Skeletal muscle cell (primary cell): Measurements from ENCODE around the gene CHAF1A.

ENCODE experiments used
- DNase-seq: peaks from one replicate; pipeline ENCODE4 v3.0.0-alpha.2; 2010; ENCODE audit warnings: low read depth
- H3K4me3 ChIP-seq: 2 replicates; pipeline ENCODE4 v1.5.1; 2011; ENCODE audit warnings: low read depth, mild to moderate bottlenecking, control low read depth, low read length, moderate library complexity

The CHAF1A gene

DNA sequence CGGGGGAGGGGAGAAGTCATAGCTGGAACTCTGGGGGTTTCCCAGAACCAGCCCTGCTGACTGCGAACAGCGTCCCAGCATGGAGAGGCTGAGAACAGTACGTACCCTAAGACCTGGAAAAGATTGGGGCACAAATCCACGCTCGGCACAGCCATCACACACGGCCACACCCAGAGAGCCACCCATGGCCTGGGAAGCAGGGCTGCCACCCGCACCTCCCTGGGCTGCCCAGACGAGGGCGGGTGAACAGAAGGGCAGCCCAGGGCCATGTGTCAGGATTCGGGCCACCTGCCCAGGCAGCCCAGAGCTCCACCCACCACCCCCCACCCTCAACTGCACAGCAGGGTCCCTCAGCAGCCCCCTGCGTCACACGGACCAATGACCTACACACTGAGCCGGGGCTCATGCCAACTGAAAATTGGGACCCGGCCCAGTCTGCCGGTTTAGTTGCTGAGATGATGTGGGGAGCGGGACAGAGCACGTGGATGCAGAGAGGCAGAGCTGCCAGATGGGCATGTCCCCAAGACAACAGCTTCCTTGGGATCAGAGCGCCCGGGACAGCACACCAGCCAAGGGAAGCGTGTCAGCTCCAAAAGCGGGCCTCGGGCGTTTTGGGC lies 46.7 kb downstream of the CHAF1A start:
- H3K4me3 ChIP-seq = no peak overlapping the region
- no peak for DNase-seq

DNA sequence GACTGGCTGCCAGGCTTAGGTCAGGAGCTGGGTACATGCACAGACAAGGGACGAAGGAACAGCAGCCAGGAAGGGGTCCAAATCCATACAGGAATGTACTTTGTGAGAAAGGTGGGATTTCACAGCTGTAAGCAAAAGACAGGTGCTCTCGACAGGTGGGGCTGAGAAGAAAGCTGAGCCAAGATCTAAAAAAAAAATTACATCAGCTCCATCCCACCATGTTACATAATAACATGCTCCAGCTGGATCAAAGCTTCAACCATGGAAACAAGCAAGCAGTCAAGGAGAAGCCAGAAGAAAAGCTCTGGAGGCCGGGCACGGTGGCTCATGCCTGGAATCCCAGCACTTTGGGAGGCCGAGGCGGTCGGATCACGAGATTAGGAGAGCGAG lies 47.2 kb downstream of the CHAF1A start:
- H3K4me3 ChIP-seq = no peak overlapping the region
- no peak for DNase-seq

DNA sequence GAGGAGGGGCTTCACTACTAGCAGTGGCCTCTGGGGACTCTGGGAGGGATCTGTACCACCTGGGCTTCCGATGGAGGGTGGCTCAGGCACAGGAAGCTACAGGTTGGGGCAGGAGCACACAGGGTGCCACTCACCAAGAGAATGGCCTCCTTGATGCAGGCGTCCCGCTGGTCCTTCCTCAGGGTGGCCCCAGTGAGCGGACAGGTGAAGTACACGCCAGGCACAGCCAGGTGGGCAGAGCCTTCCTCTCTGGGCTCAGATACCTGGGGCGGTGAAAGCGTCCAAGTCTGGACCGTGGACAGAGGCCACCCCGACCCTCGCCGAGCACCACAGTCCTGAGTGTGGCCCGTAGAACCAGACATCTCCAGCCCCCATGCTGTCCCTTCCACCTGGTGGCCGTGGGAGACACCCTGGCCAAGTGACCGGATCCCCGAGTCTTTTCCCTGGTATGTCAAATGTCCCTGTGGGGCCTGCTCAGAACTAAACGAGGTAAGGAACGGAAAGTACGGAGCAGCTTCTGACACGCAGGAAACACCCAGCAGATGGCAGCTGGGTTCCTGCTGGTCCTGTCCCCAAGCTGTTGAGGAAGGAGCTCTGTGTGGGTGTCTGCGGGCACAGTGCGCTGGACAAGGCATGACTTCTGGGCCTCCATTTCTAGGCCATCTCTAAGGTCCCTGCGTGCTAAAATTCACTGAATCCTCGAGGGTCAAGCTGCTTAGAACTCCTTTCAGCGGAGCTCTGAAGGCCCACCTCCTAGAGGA lies 50.0 kb downstream of the CHAF1A start:
- no peak for DNase-seq
- no peak overlapping the region for H3K4me3 ChIP-seq

DNA sequence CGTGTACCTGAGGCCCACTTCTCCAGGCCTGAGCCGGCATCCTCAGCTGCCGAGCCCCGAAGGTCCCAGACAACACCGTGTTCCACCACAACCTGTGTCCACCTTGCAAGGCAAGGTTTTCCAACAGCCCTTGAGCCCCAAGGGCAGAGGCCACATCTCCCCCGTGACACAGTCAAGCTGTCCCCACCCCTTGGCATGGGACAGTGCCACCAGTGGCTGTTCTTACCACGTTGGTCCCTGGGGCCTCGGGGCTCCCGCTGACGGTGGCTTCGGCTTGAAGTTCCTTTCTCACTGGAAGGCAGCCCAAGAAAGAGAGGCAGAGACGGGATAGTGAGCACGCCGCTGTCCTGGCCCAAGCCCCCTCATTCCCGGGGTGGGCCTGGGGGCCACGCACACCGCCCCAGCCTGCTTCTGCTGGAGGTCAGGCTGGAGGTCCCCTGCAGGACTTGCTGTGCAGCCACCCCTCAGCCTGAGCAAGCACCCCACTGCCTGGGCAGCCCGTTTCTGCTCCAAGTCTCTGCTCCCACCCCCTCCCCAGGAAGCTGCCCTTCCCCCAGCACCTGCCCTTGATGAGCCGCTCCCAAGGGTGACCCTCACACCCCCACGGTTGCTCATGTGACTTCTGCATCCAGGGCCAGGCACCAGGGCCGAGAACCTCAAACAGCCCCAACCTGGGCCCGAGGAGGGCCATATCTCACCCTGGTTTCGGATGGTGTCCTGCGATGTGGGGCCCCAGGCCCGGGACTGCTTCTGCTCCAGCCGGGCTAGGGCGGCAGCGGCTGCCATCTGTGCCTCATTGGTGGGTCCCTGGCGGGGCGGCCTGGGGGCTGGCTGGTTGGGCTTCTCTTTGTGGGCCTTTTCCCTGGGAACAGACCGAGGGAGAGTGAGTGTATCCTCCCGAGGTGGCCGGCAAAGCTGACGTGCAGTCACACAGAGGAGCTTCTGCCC lies 51.1 kb downstream of the CHAF1A start:
- no peak overlapping the region for H3K4me3 ChIP-seq
- DNase-seq = no peak

DNA sequence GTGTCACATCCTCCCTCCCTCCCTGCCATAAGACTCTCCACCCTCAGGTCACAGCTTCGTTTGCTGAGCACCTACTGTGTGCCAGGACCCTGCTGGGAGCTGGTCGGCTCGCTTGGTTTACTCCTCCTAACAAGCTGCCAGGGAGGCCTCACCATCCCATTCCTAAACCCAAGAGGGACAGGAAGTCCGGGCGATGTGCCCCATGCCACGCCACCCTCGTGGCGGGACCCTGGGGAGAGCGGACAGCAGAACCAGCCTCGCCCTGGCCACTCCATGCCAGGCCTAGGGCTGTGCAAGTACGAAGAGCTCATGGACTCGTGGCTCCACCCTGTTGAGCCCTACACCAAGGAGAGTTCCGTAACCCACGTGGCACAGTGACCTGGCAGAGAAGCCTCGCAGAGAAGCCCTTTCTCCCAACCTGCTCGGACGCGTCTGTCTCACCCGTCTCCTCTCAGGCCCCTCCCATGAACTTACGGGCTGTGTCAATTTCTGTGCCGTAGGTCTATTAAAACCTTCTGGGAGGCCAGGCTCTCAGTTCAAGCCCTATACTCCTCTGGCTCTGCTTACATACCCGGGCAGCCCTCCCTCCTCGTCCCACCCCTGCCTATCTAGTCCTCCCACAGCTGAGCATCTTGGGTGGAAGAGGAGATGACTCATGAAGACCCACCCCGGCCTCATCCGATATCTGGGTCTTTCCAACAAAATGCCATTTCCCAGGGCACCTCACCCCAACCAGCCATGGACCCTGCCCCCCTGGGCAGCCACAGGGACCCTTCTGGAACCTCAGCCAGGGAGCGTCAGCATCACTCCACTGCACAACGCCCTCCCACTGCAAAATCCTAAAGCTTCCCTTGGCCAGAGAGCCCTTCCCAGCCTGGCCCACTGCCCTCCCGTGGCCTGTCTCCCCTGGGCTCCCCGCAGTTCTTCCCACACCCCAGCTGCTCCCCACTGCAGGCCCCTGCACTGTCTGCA lies 52.6 kb downstream of the CHAF1A start:
- peak; percentile 57 for DNase-seq
- H3K4me3 ChIP-seq = peak overlapping the region; percentile 89

DNA sequence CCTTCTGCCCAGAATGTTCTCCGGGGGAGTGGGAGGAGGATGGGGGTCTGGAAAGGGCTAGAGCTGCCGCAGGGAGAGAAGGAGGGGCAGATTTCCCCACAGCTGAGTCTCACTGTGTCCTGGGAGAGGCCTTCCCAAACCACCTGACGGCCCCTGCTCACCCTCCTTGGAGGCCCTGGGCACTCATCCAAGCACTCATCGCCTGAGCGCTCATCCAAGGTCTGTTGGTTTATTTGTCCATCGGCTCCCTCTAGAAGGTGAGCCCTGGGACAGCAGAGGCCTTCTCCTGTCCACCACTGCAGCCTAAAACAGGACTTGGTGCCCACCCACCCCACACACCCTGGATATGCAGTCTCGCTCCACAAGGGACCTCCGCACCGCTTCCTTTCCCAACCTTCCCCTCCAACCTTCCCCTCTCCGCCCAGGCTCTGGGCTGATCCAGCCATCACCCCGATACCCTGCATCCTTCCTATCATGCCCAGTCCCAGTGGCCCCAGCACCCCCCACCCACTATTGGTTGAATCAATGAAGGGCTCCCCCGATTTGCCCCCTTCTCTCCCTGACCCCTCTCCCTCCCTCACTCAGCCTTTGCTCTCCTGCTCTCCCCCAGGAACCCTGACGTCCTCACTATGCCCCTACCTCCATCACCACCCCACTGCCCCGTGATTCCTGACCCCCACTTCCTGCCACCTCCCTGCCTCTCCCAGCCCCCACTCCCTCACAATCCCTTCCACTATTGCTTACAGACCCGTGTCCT lies 53.5 kb downstream of the CHAF1A start:
- DNase-seq = peak; percentile 73

DNA sequence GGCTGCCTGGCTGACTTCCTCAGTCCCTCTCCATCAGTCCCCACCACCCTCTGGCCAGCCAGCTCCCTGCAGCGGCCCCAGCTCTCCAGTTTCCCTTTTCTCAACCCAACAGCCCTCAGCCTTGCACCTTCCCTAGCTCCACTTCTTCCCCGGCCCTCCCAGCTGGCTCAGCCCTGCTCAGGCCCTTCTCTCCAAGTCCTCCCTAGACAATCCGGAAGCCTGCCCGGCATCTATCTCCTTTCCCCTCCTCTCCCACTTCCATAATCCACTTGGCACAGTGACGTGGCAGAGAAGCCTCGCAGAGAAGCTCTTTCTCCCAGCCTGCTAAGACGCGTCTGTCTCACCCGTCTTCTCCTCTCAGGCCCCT lies 54.0 kb downstream of the CHAF1A start:
- peak; percentile 36 for DNase-seq
- peak overlapping the region; percentile 89 for H3K4me3 ChIP-seq

More for the DNA sequence above, 53.5 kb downstream of the CHAF1A start:
- peak overlapping the region; percentile 89 for H3K4me3 ChIP-seq

DNA sequence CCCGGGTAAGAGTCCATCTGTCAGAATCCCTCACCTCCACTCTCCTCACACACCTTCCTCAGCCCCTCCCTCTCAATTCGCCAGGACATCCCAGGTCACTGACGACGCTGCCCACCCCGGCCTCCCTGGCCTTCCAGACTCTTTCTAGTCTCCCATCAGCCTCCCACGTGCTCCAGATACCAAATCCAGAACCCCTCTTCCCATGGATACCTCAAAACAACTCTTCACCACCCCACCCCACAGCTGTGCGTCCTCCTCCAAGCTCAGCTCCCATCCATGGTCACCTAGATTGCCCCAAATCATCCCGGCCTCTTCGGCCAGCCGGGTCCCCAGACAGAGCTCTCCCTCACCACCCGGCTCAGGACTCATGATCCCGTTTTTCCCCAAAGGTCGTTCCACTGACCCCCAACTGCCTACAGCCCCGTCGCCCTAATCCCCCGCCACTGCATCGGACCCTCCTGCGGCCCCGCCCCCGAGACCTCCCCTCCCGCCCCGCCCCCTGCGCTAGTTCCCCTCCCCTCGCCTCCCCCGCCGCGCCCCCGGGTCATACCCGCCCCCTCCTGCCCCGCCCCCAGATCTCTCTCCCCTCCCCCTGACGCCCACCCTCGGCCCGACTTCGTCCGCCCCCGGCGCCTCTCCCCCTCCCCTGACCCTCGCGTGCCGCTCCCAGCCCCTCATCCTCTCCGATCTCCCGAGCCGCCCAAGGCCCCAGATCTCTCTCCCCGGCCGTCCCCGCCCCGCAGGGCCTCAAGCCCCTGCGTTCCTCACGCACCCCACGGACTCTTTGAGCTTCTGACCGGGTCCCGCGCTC lies 54.6 kb downstream of the CHAF1A start:
- DNase-seq = peak; percentile 35

DNA sequence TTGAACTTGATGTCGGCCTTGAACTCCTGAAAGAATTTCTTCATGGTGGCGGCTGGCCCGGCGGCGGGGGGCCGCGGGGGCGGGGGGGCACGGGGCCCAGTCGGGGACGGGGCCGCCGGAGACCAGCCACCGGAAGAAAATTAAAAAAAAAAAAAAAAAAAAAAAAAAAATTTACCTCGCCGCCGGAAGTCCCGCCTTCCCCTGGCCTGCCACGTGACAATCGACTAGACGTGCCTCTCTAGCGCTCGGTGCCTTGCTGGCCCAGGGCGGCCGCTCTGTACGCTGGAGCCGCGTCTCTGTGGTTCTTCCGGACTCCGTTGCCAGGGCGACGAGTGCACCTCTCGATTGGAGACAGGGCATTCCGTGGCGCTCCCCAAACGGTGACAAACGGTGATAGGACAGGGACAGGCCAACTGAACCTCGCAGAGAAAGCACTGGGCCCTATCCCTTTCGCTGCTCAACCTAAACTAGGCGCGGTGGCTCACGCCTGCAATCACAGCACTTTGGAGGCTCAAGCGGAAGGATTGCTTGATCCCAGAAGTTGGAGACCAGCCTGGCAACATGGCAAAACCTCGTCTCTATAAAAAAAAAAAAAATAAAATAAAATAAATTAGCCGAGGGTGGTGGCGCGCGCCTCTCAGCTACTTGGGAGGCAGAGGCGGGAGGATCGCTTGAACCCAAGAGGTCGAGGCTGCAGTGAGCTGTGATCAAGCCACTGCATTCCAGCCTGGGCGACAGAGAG lies 55.4 kb downstream of the CHAF1A start, which contains the start of gene UBXN6:
Gene UBXN6, minus strand, starts transcription at position 141 of the 742 bp plus-strand sequence. Its CDS starts 97 bp downstream, at position 44.
- H3K4me3 ChIP-seq = peak within 1 kb of the TSS; percentile 89
- DNase-seq = peak; percentile 98

More for the DNA sequence above, 54.6 kb downstream of the CHAF1A start:
- H3K4me3 ChIP-seq = peak overlapping the region; percentile 89

DNA sequence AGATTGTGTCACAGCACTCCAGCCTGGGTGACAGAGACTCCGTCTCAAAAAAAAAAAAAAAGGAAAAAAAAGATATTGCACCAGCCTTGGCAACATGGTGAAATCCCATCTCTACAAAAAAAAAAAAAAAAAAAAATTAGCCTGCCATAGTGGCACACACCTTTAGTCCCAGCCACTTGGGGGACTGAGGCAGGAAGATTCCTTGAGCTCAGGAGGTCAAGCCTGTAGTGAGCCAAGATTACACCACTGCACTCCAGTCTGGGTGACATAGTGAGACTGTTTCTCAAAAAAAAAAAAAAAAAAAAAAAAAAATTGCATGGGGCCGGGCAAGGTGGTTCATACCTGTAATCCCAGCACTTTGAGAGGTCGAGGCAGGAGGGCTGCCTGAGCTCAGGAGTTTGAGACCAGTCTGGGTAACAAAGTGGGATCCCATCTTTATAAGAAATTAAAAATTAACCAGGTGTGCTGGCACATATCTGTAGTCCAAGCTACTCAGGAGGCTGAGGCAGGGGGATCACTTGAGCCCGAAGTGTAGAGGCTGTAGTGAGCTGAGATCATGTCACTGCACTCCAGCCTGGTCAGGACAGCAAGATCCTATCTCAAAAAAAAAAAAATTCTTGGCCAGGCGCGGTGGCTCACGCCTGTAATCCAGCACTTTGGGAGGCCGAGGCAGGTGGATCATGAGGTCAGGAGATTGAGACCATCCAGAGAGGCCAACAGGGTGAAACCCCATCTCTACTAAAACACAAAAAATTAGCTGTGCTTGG lies 62.6 kb downstream of the CHAF1A start:
- no peak for DNase-seq
- no peak overlapping the region for H3K4me3 ChIP-seq

DNA sequence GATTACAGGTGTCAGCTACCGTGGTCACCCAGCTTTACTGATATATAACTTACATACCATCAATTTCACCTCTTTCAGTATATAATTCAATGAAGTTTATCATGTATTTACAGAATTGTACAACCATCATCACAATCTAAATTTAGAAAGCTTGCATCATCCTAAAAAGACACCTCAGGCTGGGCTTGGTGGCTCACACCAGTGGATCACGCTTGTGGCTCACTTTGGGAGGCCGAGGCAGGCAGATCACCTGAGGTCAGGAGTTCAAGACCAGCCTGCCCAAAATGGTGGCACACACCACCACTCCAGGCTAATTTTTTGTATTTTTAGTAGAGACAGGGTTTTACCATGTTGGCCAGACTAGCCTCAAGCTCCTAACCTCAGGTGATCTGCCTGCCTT lies 65.4 kb downstream of the CHAF1A start:
- no peak overlapping the region for H3K4me3 ChIP-seq
- DNase-seq = no peak

DNA sequence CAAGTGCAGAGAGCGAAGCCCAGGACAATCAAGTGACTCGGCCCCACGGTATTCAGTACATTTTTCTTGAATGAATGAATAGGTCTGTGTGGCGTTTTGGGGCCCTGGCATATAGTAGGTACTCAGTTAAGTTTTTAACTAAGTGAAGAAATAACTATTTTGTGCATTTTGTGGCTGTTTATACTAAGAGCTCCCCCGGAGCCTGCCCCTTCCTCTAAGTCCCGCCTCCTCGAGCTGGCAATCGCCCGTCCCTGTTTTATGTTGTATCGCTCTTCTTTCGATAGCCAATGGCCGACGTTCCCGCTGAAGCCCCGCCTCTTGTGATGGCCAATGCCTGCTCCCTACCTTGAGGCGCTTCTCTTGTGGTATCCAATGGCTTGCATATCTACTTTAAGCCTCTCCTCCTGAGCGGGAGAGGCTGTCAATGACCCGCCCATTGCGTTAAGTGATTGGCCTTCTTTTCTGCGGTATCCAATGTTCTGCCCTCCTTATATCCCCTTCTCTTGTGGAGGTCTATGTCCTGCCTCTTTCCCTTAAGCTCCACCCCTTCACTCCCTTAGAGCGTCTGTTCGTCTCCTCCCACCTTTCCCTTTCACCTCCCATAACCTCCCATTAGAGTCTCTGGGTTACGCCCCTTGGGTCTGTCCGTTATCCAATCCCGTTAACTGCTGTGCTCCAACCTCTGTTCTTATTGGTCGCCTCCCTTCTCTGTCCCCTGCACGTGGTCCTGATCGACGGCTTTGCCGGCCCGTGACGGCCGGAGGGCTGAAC lies 69.1 kb downstream of the CHAF1A start:
- DNase-seq = peak; percentile 100
- peak overlapping the region; percentile 64 for H3K4me3 ChIP-seq

DNA sequence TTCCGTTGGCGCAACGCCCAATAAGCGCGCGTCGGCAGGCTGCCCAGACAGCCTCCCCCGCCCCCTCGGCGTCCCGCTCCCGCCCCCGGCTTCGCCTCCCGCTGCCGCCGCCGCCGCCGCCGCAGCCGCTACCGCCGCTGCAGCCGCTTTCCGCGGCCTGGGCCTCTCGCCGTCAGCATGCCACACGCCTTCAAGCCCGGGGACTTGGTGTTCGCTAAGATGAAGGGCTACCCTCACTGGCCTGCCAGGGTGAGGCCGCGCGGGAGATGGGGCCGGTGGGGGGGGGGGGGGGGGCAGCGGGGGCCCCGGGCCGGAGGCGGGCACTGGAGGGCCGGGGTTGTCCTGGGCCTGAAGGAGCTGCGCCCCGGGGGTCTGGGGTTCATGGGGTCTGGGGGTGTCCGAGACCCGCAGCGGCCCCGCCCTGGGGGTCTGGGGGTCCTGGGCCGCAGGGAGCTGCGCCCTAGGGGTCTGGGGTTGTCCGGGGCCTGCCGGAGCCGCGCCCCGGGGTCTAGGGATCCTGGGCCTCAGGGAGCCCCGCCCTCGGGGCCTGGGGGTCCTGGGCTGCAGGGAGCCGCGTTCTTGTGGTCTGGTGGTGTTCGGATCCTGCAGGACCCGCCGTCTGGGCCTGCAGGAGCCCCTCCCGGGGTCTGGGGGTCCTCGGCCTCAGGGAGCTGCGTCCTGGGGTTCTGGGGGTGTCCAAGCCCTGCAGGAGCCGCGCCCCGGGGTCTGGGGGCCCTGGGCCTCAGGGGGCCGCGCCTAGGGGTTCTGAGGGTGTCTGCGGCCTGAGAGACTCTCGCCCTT lies 69.9 kb downstream of the CHAF1A start, which contains the start of gene HDGFL2:
Gene HDGFL2, plus strand, starts transcription at position 124 of the 801 bp plus-strand sequence. Its CDS starts 54 bp downstream, at position 178.
- DNase-seq = no peak
- peak within 1 kb of the TSS; percentile 98 for H3K4me3 ChIP-seq

DNA sequence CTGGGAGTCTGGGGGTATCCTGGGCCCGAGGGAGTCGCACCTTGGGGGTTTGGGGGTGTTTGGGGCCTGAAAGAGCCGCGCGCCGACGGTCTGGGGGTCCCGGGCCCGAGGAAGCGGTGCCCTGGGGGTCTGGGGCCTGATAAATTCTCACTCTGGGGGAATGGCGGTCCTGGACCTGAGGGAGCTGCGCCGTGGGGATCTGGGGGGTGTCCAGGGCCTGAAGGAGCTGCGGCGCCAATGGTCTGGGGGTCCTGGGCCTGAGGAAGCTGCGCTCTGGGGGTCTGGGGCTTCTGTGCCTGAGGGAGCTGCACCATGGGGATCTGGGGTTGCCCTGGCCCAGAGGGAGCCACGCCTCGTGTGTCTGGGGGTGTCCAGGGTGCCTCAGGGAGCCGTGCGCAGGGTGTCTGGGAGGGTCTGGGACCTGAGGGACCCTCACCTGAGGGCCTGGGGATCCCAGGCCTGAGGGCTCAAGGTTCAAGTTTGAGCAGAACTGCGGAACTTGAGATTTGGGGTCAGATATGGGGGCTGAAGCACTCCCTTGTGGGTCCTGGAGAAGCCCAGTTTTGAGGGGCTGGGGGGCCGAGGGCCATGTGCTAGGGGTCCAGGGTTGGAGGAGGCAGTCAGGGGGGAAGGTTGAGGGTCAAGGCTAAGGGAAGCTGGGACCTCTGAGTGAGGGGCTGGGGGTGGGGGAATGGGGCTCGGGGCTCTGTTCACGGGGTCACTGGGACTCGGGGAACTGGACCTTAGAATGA lies 70.7 kb downstream of the CHAF1A start:
- no peak for DNase-seq
- H3K4me3 ChIP-seq = peak overlapping the region; percentile 98
